A673 (cell line): ENCODE measurements around the gene SACS.

Source experiments
- EZH2 ChIP-seq: fragments of 200-600 bp; sonication (generic); IDR thresholded peaks from 2 replicates; pipeline ENCODE4 v1.6.1; 2017; ENCODE audit warnings: borderline replicate concordance, low read depth, mild to moderate bottlenecking, mixed read lengths, antibody characterized with exemption, low read length; ENCODE audit not compliant: poor library complexity, severe bottlenecking
- TF ChIP-seq, protein P1 (sequence below): fragments of 300-800, 200-600 bp; sonication (generic); conservative IDR thresholded peaks from 2 replicates; pipeline ENCODE4 v1.5.1; 2017; ENCODE audit warnings: low read depth, mild to moderate bottlenecking, antibody characterized with exemption, low read length, moderate library complexity, mixed read lengths

DNA sequence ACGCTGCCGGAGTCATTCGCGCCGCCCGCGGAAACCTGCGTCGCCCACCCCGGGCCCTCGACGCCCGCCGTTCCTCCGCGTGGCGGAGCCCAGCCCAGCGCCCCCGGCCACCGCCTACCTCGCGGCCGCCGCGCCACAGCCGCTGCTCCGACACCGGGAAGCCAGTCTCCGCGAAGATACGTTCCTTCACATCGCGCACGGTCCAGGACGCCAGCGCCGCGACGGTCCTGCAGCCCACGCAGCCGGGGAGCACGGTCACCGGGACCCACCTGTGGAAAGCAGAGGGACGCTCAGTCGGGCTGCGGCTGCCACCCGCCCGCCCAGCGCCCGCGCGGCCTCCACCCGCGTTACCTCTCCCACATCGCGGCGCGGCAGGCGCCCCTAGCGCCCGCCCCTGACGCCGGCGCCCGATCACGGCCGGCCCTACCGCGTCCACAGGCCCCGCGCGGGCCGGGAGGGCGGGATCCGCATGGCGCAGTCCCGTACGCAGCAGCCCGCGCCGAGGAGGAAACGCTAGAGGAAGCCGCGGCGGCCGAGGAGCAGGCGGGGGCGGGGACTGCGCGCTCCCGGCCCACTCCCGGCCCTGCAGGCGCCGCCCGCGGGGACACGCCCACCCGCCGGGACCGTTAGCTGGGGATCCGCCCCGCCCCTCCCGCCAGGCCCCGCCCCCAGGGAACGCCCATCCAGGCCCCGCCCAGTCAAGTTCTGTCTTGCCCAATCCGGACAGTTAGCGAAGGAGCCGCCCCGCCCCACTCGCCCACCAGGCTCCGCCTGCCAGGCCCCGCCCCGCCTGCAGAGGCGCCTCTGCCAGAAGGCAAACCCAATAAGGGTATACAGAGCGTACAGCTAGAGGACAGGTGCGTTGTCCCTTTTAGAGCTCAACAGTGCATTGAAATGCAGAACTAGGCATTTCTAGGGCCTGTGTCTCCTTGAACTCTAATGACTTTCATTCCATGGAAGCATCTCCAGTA, 58.2 kb downstream of the SACS start:
- TF ChIP-seq, protein P1, sequence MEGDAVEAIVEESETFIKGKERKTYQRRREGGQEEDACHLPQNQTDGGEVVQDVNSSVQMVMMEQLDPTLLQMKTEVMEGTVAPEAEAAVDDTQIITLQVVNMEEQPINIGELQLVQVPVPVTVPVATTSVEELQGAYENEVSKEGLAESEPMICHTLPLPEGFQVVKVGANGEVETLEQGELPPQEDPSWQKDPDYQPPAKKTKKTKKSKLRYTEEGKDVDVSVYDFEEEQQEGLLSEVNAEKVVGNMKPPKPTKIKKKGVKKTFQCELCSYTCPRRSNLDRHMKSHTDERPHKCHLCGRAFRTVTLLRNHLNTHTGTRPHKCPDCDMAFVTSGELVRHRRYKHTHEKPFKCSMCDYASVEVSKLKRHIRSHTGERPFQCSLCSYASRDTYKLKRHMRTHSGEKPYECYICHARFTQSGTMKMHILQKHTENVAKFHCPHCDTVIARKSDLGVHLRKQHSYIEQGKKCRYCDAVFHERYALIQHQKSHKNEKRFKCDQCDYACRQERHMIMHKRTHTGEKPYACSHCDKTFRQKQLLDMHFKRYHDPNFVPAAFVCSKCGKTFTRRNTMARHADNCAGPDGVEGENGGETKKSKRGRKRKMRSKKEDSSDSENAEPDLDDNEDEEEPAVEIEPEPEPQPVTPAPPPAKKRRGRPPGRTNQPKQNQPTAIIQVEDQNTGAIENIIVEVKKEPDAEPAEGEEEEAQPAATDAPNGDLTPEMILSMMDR, result no peak
- TF ChIP-seq EZH2, result no peak
